Prostate gland (tissue), 2 donors: ENCODE data around the gene PAX8. TPM values are rescaled to one million over a fixed set of nuclear protein-coding genes. Genes with fewer than 3 reads are reported as not detected.
A peak's percentile ranks its signal among the peaks of the same experiment; 100 is the strongest.

Experiments
- DNase-seq: peaks from one replicate; pipeline ENCODE4 v3.0.0-alpha.2; 2019; ENCODE audit warnings: low spot score
- H3K27ac ChIP-seq, 2 donors: fragments of 200-600 bp; sonication (generic); 2 replicates each; pipeline ENCODE4 v1.5.1; 2017 to 2019
- H3K27me3 ChIP-seq: fragments of 200-600 bp; sonication (generic); replicated peaks from 2 replicates; pipeline ENCODE4 v1.5.1; 2019; ENCODE audit not compliant: insufficient read depth
- H3K36me3 ChIP-seq, 2 donors: fragments of 200-600 bp; sonication (generic); 1 replicate in 1 of 2; 2 replicates in 1 of 2; pipeline versions ENCODE4 v1.5.1 to v1.8.1; 2017 to 2019
- H3K4me1 ChIP-seq: fragments of 200-600 bp; sonication (generic); replicated peaks from 2 replicates; pipeline ENCODE4 v1.5.1; 2019
- H3K4me3 ChIP-seq, 2 donors: fragments of 200-600 bp; sonication (generic); 2 replicates each; pipeline ENCODE4 v1.5.1; 2017 to 2019
- H3K9me3 ChIP-seq: fragments of 200-600 bp; sonication (generic); 2 replicates; pipeline ENCODE4 v1.5.1; 2017
- CTCF ChIP-seq, 4 experiments: fragments of 200-600 bp in 2 of 4; fragments of 450-650 bp in 2 of 4; sonication (generic) in 2 of 4; IDR thresholded peaks; 1 replicate in 3 of 4; 2 replicates in 1 of 4; pipeline ENCODE4 v1.5.1; 2016 to 2019; ENCODE audit warnings: antibody characterized with exemption in 4 of 4, mild to moderate bottlenecking in 2 of 4, moderate library complexity in 2 of 4
- POLR2A ChIP-seq: fragments of 450-650 bp; IDR thresholded peaks from one replicate; pipeline ENCODE4 v1.6.1; 2016; ENCODE audit warnings: antibody characterized with exemption, mild to moderate bottlenecking
- POLR2AphosphoS5 ChIP-seq: sonication (generic); formaldehyde crosslinking; IDR thresholded peaks from one replicate; pipeline ENCODE4 v1.6.1; 2017; ENCODE audit warnings: antibody characterized with exemption
- WGBS: methylation state at CpG from one replicate; pipeline ENCODE4 v1.1.5; 2018; 5-methylcytosine and 5-hydroxymethylcytosine counted together
- intact Hi-C: fragments of 100-400 bp; cut with DNase I; formaldehyde crosslinking; loops from one replicate; pipeline ENCODE4 v1.14.2; 2022
- total RNA-seq, 2 donors: library from RNA; depleted of rRNA; stranded (reverse); fragments of >200 nt; gene quantifications; one replicate each; pipeline ENCODE4 v1.1.0, GENCODE V29; 2016

The PAX8 gene
- total RNA-seq, 2 donors from 2014 or later: 1.0 to 3.8 TPM

GRCh38 chr2:113240915-113241911 lies 37.5 kb downstream of the PAX8 start:
- WGBS: 68% methylated on average over 18 of the region's 18 CpGs

GRCh38 chr2:113240150-113240914 lies 38.4 kb downstream of the PAX8 start:
- intact Hi-C loops: no loop called here
- H3K27ac ChIP-seq: no peak overlapping the region
- WGBS: 25% methylated on average over 15 of the region's 15 CpGs

More at GRCh38 chr2:113240915-113241911, 37.5 kb downstream of the PAX8 start:
- intact Hi-C loops: no loop called here
- H3K4me3 ChIP-seq: no peak overlapping the region
- TF ChIP-seq POLR2A (no peak), CTCF (IDR thresholded peaks at IDR 0.05) (no peak), POLR2AphosphoS5 (no peak)
- no peaks in the 10 kb centered on the region for H3K36me3 ChIP-seq
- no peaks in the 10 kb centered on the region for H3K27me3 ChIP-seq
- no peak overlapping the region for H3K27ac ChIP-seq
- no peaks in the 10 kb centered on the region for H3K4me1 ChIP-seq
- H3K9me3 ChIP-seq: no peaks in the 10 kb centered on the region
- no peak for DNase-seq

GRCh38 chr2:113238871-113239839 lies 39.6 kb downstream of the PAX8 start:
- Histone ChIP-seq H3K9me3 (no peaks in the 10 kb centered on the region), H3K36me3 (no peaks in the 10 kb centered on the region), H3K4me3 (no peak overlapping the region), H3K4me1 (no peaks in the 10 kb centered on the region), H3K27ac (no peak overlapping the region), H3K27me3 (no peaks in the 10 kb centered on the region)
- TF ChIP-seq POLR2A: no peak
- TF ChIP-seq CTCF (IDR thresholded peaks at IDR 0.05): no peak
- TF ChIP-seq POLR2AphosphoS5: no peak
- intact Hi-C loops: no loop called here
- no peak for DNase-seq
- 96% methylated on average over 9 of the region's 9 CpGs for WGBS

More at GRCh38 chr2:113240150-113240914, 38.4 kb downstream of the PAX8 start:
- Histone ChIP-seq H3K27me3 (no peaks in the 10 kb centered on the region), H3K9me3 (no peaks in the 10 kb centered on the region), H3K4me1 (no peaks in the 10 kb centered on the region), H3K4me3 (no peak overlapping the region), H3K36me3 (no peaks in the 10 kb centered on the region)
- TF ChIP-seq POLR2AphosphoS5 (peak; percentile 14), CTCF (IDR thresholded peaks at IDR 0.05) (no peak)
- peak; percentile 39 for DNase-seq

- 84% methylated on average over 9 of the region's 9 CpGs for WGBS
- H3K27me3 ChIP-seq: no peaks in the 10 kb centered on the region
- no peak overlapping the region for H3K27ac ChIP-seq
- no peaks in the 10 kb centered on the region for H3K9me3 ChIP-seq
- H3K4me1 ChIP-seq: no peaks in the 10 kb centered on the region
- no peaks in the 10 kb centered on the region for H3K36me3 ChIP-seq
- no peak overlapping the region for H3K4me3 ChIP-seq
- intact Hi-C loops: no loop called here
- DNase-seq: no peak
- no peak for TF ChIP-seq CTCF (IDR thresholded peaks at IDR 0.05)
- TF ChIP-seq POLR2AphosphoS5: no peak
- TF ChIP-seq POLR2A: no peak
These were observed 41.0 kb downstream of the PAX8 start for GRCh38 chr2:113237604-113238160.
